GM23338 (cell line): ENCODE results near the gene ACOT2.

ENCODE experiments used
- CREB1 ChIP-seq: fragments of 250-450 bp; sonication (Bioruptor Pico); IDR thresholded peaks from 2 replicates; pipeline ENCODE4 v1.5.0; 2020; ENCODE audit warnings: low read depth, mild to moderate bottlenecking, moderate library complexity
- CTCF ChIP-seq, 2 experiments: fragments of 200-600 bp in 1 of 2; sonication (generic) in 1 of 2; conservative IDR thresholded peaks; 2 replicates each; pipeline versions ENCODE4 v1.5.1 to v1.6.1; 2016 to 2017; ENCODE audit warnings: antibody characterized with exemption in 2 of 2, low read depth in 2 of 2, mild to moderate bottlenecking in 2 of 2, moderate library complexity in 1 of 2
- ETS1 ChIP-seq: IDR thresholded peaks from 2 replicates; pipeline ENCODE4 v1.6.1; 2016; ENCODE audit warnings: antibody characterized with exemption
- EZH2 ChIP-seq: fragments of 200-600 bp; sonication (generic); IDR thresholded peaks from one replicate; pipeline ENCODE4 v1.8.0; 2017; ENCODE audit warnings: antibody characterized with exemption, mild to moderate bottlenecking, low read depth; ENCODE audit not compliant: unreplicated experiment
- EZH2phosphoT487 ChIP-seq: fragments of 200-600 bp; sonication (generic); IDR thresholded peaks from one replicate; pipeline ENCODE4 v1.8.1; 2018; ENCODE audit warnings: antibody characterized with exemption; ENCODE audit not compliant: unreplicated experiment
- JUNB ChIP-seq: IDR thresholded peaks from one replicate; pipeline ENCODE4 v1.6.1; 2016; ENCODE audit warnings: antibody characterized with exemption; ENCODE audit not compliant: unreplicated experiment
- NANOG ChIP-seq: IDR thresholded peaks from 2 replicates; pipeline ENCODE4 v1.6.1; 2016; ENCODE audit warnings: antibody characterized with exemption, borderline replicate concordance
- POLR2AphosphoS5 ChIP-seq: IDR thresholded peaks from 2 replicates; pipeline ENCODE4 v1.6.1; 2016; ENCODE audit warnings: antibody characterized with exemption, low read depth
- REST ChIP-seq: IDR thresholded peaks from one replicate; pipeline ENCODE4 v1.6.1; 2018; ENCODE audit warnings: antibody characterized with exemption; ENCODE audit not compliant: unreplicated experiment
- STAT1 ChIP-seq: IDR thresholded peaks from one replicate; pipeline ENCODE4 v1.6.1; 2016; ENCODE audit warnings: antibody characterized with exemption; ENCODE audit not compliant: unreplicated experiment
- ZNF114 ChIP-seq: fragments of 250-450 bp; sonication (Bioruptor Pico); IDR thresholded peaks from 2 replicates; pipeline ENCODE4 v1.5.0; 2020; ENCODE audit warnings: mild to moderate bottlenecking, moderate library complexity
- ZNF331 ChIP-seq: fragments of 250-450 bp; sonication (Bioruptor Pico); IDR thresholded peaks from 2 replicates; pipeline ENCODE4 v1.5.0; 2020; ENCODE audit warnings: low read depth, mild to moderate bottlenecking, moderate library complexity
- ZNF462 ChIP-seq: fragments of 250-450 bp; sonication (Bioruptor Pico); IDR thresholded peaks from 2 replicates; pipeline ENCODE4 v1.5.0; 2020; ENCODE audit warnings: mild to moderate bottlenecking, moderate library complexity

- TF ChIP-seq CTCF (conservative IDR thresholded peaks at IDR 0.05; ENCODE audit: low read depth in 2 of 2) (no peak), CREB1 (CRISPR knock-in tag) (no peak), EZH2phosphoT487 (no peak), REST (no peak), POLR2AphosphoS5 (no peak), EZH2 (no peak), ZNF331 (CRISPR knock-in tag) (no peak), JUNB (no peak), STAT1 (no peak), ETS1 (no peak), NANOG (no peak), ZNF114 (no peak), ZNF462 (CRISPR knock-in tag) (no peak)
These were observed 37.3 kb downstream of the ACOT2 start for GRCh38 chr14:73606271-73606670.
